Measurements from ENCODE around the gene EIF3D.

DNA sequence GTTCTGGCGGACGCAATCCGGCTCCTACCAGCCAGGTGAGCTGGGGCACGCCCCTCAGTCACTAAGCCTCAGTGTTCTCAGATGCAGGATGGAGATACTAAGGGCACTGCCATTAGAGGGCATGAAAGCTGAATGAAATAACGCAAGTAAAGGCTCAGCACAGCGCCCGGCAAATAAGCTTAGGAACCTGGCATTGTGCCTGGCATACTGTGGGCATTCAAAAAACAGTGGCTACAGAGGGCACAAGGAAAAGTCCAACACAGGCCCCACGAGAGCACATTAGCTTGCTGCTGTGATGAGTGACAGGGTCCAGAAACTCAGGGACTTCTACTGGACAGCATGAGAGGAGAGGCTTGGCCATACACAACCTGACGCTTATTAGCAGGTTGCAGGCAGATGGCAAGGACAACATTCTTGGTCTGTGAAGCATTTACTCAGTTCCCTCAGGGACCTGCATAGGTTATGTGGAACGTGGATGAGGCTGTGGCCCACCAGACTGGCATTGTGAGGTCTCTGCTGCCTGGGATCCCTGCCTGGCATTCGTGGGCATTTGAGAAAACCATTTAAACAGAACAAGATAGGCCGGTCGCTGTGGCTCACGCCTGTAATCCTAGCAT lies 59.8 kb downstream of the EIF3D start:
- TF ChIP-seq CTCF (IDR thresholded peaks at IDR 0.05), result no peak
- peak in 1 of 3 donors; percentile 13 for TF ChIP-seq POLR2AphosphoS5 (IDR thresholded peaks at IDR 0.05)
